ENCODE measurements around the gene HAUS3. TPM values are rescaled to one million over a fixed set of nuclear protein-coding genes. Genes with fewer than 3 reads are reported as not detected.

HAUS3 gene
- total RNA-seq, 1 experiment from 2014 or later, result 11.9 TPM

DNA sequence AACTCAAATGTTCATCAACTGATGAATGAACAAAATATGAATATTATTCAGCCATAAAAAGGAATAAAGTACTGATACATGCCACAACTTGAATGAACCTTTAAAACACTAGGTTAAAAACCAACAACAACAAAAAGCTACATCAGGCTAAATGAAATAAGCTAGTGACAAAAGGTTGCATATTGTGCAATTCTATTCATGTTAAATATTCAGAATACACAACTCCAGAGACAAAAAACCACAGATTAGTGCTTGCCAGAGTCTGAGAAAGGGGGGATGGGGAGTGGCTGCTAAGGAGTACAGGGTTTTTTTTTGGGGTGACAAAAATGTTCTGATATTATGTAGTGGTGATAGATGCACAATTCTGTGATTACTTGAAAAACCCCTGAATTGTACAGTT is 58.5 kb downstream of the HAUS3 start:
- peaks cover 19% of the 10 kb centered on the region for H3K9me3 Mint-ChIP-seq
- peaks cover 11% of the 10 kb centered on the region for H3K36me3 Mint-ChIP-seq
- no peaks in the 10 kb centered on the region for H3K4me1 Mint-ChIP-seq
- no peak overlapping the region for H3K27ac Mint-ChIP-seq
- H3K4me3 Mint-ChIP-seq, result no peak overlapping the region
- ChIA-PET POLR2A (no interaction called here), CTCF (no interaction called here)
- H3K27me3 Mint-ChIP-seq (ENCODE audit: low read depth), result peaks cover 3% of the 10 kb centered on the region
- ATAC-seq, result no peak
- DNase-seq (ENCODE audit: low spot score), result no peak
- TF ChIP-seq, protein P1, sequence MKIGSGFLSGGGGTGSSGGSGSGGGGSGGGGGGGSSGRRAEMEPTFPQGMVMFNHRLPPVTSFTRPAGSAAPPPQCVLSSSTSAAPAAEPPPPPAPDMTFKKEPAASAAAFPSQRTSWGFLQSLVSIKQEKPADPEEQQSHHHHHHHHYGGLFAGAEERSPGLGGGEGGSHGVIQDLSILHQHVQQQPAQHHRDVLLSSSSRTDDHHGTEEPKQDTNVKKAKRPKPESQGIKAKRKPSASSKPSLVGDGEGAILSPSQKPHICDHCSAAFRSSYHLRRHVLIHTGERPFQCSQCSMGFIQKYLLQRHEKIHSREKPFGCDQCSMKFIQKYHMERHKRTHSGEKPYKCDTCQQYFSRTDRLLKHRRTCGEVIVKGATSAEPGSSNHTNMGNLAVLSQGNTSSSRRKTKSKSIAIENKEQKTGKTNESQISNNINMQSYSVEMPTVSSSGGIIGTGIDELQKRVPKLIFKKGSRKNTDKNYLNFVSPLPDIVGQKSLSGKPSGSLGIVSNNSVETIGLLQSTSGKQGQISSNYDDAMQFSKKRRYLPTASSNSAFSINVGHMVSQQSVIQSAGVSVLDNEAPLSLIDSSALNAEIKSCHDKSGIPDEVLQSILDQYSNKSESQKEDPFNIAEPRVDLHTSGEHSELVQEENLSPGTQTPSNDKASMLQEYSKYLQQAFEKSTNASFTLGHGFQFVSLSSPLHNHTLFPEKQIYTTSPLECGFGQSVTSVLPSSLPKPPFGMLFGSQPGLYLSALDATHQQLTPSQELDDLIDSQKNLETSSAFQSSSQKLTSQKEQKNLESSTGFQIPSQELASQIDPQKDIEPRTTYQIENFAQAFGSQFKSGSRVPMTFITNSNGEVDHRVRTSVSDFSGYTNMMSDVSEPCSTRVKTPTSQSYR (CRISPR knock-in tag; IDR thresholded peaks at IDR 0.05), result no peak
- TF ChIP-seq, protein P2, sequence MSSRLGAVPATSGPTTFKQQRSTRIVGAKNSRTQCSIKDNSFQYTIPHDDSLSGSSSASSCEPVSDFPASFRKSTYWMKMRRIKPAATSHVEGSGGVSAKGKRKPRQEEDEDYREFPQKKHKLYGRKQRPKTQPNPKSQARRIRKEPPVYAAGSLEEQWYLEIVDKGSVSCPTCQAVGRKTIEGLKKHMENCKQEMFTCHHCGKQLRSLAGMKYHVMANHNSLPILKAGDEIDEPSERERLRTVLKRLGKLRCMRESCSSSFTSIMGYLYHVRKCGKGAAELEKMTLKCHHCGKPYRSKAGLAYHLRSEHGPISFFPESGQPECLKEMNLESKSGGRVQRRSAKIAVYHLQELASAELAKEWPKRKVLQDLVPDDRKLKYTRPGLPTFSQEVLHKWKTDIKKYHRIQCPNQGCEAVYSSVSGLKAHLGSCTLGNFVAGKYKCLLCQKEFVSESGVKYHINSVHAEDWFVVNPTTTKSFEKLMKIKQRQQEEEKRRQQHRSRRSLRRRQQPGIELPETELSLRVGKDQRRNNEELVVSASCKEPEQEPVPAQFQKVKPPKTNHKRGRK (CRISPR knock-in tag; IDR thresholded peaks at IDR 0.05; ENCODE audit: borderline replicate concordance), result no peak
- no peak for TF ChIP-seq TP53 (CRISPR knock-in tag; IDR thresholded peaks at IDR 0.05)
- TF ChIP-seq, protein P3, sequence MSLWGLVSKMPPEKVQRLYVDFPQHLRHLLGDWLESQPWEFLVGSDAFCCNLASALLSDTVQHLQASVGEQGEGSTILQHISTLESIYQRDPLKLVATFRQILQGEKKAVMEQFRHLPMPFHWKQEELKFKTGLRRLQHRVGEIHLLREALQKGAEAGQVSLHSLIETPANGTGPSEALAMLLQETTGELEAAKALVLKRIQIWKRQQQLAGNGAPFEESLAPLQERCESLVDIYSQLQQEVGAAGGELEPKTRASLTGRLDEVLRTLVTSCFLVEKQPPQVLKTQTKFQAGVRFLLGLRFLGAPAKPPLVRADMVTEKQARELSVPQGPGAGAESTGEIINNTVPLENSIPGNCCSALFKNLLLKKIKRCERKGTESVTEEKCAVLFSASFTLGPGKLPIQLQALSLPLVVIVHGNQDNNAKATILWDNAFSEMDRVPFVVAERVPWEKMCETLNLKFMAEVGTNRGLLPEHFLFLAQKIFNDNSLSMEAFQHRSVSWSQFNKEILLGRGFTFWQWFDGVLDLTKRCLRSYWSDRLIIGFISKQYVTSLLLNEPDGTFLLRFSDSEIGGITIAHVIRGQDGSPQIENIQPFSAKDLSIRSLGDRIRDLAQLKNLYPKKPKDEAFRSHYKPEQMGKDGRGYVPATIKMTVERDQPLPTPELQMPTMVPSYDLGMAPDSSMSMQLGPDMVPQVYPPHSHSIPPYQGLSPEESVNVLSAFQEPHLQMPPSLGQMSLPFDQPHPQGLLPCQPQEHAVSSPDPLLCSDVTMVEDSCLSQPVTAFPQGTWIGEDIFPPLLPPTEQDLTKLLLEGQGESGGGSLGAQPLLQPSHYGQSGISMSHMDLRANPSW (CRISPR knock-in tag; conservative IDR thresholded peaks at IDR 0.05; ENCODE audit: low read depth), result no peak

DNA sequence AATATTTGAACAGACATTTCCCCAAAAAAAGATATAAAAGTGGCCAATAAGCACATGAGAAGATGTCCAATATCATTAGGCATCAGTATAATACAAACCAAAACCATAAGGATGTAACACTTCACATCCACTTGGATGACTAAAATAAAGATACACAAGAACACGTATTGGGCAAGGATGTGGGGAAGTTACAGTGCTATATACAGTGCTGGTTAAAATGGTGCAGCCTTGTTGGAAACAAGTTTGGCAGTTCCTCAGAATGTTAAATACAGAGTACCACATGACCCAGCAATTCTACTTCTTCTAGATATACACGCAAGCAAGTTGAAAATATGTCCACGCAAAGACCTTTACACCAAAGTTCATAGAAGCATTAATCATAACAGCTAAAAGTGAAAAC is 58.9 kb downstream of the HAUS3 start:
- peaks cover 3% of the 10 kb centered on the region for H3K27me3 Mint-ChIP-seq (ENCODE audit: low read depth)
- ATAC-seq, result no peak
- H3K4me3 Mint-ChIP-seq, result no peak overlapping the region
- no peak overlapping the region for H3K27ac Mint-ChIP-seq
- peaks cover 19% of the 10 kb centered on the region for H3K9me3 Mint-ChIP-seq
- TF ChIP-seq FOXJ3 (CRISPR knock-in tag; IDR thresholded peaks at IDR 0.05; ENCODE audit: borderline replicate concordance), result no peak
- no peak for TF ChIP-seq ZNF423 (CRISPR knock-in tag; IDR thresholded peaks at IDR 0.05)
- TF ChIP-seq NFATC4 (CRISPR knock-in tag; IDR thresholded peaks at IDR 0.05), result no peak
- TF ChIP-seq TCF7 (CRISPR knock-in tag; IDR thresholded peaks at IDR 0.05; ENCODE audit: low read depth), result no peak
- no peak for TF ChIP-seq ZNF219 (CRISPR knock-in tag; IDR thresholded peaks at IDR 0.05; ENCODE audit: borderline replicate concordance)
- TF ChIP-seq NR2C2 (CRISPR knock-in tag; IDR thresholded peaks at IDR 0.05), result no peak
- no peak for TF ChIP-seq ZNF263 (CRISPR knock-in tag; IDR thresholded peaks at IDR 0.05; ENCODE audit: low read depth)
- ChIA-PET POLR2A (no interaction called here), CTCF (no interaction called here)
- DNase-seq (ENCODE audit: low spot score), result no peak
- peaks cover 11% of the 10 kb centered on the region for H3K36me3 Mint-ChIP-seq
- no peaks in the 10 kb centered on the region for H3K4me1 Mint-ChIP-seq

DNA sequence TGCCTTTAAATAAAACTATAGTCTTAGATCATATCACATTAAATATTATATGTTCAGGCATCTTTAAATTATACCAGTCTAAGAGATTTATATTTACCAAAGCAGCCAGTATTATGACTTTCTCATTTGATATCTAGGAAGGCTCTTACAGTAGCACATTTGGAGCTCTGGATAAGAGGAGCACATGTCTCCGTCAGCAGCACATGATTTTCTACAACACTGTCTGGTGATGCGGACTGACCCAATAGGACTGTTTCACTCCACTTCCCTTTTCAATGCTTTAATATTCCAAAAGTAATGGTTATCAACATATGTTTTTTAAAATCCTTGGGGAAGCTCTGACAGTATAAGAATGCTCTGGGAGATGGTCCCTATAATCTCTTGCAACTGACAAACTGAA is 61.5 kb downstream of the HAUS3 start:
- no peaks in the 10 kb centered on the region for H3K4me1 Mint-ChIP-seq
- CTCF ChIA-PET, result no interaction called here
- no peaks in the 10 kb centered on the region; the same call in none of the 2 replicates for H3K27me3 Mint-ChIP-seq (ENCODE audit: low read depth)
- peaks cover 19% of the 10 kb centered on the region for H3K9me3 Mint-ChIP-seq
- no peak overlapping the region for H3K27ac Mint-ChIP-seq
- ATAC-seq, result no peak
- peaks cover 11% of the 10 kb centered on the region for H3K36me3 Mint-ChIP-seq
- POLR2A ChIA-PET, result no interaction called here
- no peak for DNase-seq (ENCODE audit: low spot score)
- H3K4me3 Mint-ChIP-seq, result no peak overlapping the region
- TF ChIP-seq, protein P4, sequence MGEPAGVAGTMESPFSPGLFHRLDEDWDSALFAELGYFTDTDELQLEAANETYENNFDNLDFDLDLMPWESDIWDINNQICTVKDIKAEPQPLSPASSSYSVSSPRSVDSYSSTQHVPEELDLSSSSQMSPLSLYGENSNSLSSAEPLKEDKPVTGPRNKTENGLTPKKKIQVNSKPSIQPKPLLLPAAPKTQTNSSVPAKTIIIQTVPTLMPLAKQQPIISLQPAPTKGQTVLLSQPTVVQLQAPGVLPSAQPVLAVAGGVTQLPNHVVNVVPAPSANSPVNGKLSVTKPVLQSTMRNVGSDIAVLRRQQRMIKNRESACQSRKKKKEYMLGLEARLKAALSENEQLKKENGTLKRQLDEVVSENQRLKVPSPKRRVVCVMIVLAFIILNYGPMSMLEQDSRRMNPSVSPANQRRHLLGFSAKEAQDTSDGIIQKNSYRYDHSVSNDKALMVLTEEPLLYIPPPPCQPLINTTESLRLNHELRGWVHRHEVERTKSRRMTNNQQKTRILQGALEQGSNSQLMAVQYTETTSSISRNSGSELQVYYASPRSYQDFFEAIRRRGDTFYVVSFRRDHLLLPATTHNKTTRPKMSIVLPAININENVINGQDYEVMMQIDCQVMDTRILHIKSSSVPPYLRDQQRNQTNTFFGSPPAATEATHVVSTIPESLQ (CRISPR knock-in tag; IDR thresholded peaks at IDR 0.05), result no peak
- TF ChIP-seq, protein P5, sequence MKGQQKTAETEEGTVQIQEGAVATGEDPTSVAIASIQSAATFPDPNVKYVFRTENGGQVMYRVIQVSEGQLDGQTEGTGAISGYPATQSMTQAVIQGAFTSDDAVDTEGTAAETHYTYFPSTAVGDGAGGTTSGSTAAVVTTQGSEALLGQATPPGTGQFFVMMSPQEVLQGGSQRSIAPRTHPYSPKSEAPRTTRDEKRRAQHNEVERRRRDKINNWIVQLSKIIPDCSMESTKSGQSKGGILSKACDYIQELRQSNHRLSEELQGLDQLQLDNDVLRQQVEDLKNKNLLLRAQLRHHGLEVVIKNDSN (CRISPR knock-in tag; IDR thresholded peaks at IDR 0.05), result no peak
- TF ChIP-seq CREB1 (CRISPR knock-in tag; IDR thresholded peaks at IDR 0.05), result no peak
- no peak for TF ChIP-seq GABPB1 (CRISPR knock-in tag; IDR thresholded peaks at IDR 0.05)
- TF ChIP-seq GRHL2 (CRISPR knock-in tag; IDR thresholded peaks at IDR 0.05; ENCODE audit: insufficient replicate concordance, severe bottlenecking), result no peak
- no peak for TF ChIP-seq MYBL2 (CRISPR knock-in tag; IDR thresholded peaks at IDR 0.05)
- TF ChIP-seq, protein P6, sequence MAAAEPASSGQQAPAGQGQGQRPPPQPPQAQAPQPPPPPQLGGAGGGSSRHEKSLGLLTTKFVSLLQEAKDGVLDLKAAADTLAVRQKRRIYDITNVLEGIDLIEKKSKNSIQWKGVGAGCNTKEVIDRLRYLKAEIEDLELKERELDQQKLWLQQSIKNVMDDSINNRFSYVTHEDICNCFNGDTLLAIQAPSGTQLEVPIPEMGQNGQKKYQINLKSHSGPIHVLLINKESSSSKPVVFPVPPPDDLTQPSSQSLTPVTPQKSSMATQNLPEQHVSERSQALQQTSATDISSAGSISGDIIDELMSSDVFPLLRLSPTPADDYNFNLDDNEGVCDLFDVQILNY (CRISPR knock-in tag; IDR thresholded peaks at IDR 0.05), result no peak
- TF ChIP-seq OVOL2 (CRISPR knock-in tag; IDR thresholded peaks at IDR 0.05; ENCODE audit: borderline replicate concordance), result no peak
- no peak for TF ChIP-seq TEAD1 (CRISPR knock-in tag; IDR thresholded peaks at IDR 0.05)
- TF ChIP-seq, protein P7, sequence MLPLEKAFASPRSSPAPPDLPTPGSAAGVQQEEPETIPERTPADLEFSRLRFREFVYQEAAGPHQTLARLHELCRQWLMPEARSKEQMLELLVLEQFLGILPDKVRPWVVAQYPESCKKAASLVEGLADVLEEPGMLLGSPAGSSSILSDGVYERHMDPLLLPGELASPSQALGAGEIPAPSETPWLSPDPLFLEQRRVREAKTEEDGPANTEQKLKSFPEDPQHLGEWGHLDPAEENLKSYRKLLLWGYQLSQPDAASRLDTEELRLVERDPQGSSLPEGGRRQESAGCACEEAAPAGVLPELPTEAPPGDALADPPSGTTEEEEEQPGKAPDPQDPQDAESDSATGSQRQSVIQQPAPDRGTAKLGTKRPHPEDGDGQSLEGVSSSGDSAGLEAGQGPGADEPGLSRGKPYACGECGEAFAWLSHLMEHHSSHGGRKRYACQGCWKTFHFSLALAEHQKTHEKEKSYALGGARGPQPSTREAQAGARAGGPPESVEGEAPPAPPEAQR (CRISPR knock-in tag; IDR thresholded peaks at IDR 0.05), result no peak
- no peak for TF ChIP-seq SMAD3 (CRISPR knock-in tag; IDR thresholded peaks at IDR 0.05; ENCODE audit: borderline replicate concordance)

Data from WTC11 (cell line).